Naive thymus-derived CD4-positive, alpha-beta T cell (primary cell): ENCODE data around the gene SNRK. TPM values are rescaled to one million over a fixed set of nuclear protein-coding genes. Genes with fewer than 3 reads are reported as not detected.
A peak's percentile ranks its signal among the peaks of the same experiment; 100 is the strongest.

Experiments used
- ATAC-seq: fragments of 150-1000 bp; cut with Tn5 transposase; 2 replicates; pipeline ENCODE4 v1.10.0; 2021; ENCODE audit warnings: mild to moderate bottlenecking, moderate library complexity
- CTCF ChIA-PET: fragments of 350-600 bp; sonication (Branson Sonifier 250); formaldehyde crosslinking; loops from one replicate; lab custom pipeline; 2021; ENCODE audit warnings: antibody characterized with exemption; lab: Charles Lee
- POLR2A ChIA-PET: fragments of 350-600 bp; sonication (Branson Sonifier 250); formaldehyde crosslinking; loops from one replicate; lab custom pipeline; 2021; ENCODE audit warnings: antibody characterized with exemption, inconsistent platforms; lab: Charles Lee
- DNase-seq, 9 donors: peaks; one replicate each; pipeline versions ENCODE4 v3.0.0 to v3.0.0-alpha.2; 2020 to 2022; ENCODE audit warnings: mixed read lengths in 1 of 9
- H3K27ac ChIP-seq: one replicate; pipeline ENCODE4 v1.7.0; 2013; ENCODE audit warnings: mild to moderate bottlenecking, low read depth, low read length, moderate library complexity
- H3K27me3 ChIP-seq, 2 donors: one replicate each; pipeline ENCODE4 v1.7.0; 2013; ENCODE audit warnings: low read length in 2 of 2, mild to moderate bottlenecking in 2 of 2, moderate library complexity in 2 of 2; ENCODE audit not compliant: control insufficient read depth in 2 of 2, insufficient read depth in 2 of 2
- H3K36me3 ChIP-seq, 3 experiments: 1 replicate in 2 of 3; 2 replicates in 1 of 3; pipeline ENCODE4 v1.7.0; 2013; ENCODE audit warnings: low read length in 3 of 3, mild to moderate bottlenecking in 3 of 3, moderate library complexity in 1 of 3; ENCODE audit not compliant: insufficient read depth in 3 of 3, control insufficient read depth in 2 of 3
- H3K4me1 ChIP-seq, 2 donors: one replicate each; pipeline ENCODE4 v1.7.0; 2013; ENCODE audit warnings: low read length in 2 of 2, mild to moderate bottlenecking in 2 of 2, moderate library complexity in 1 of 2; ENCODE audit not compliant: control insufficient read depth in 2 of 2, insufficient read depth in 2 of 2
- H3K4me3 ChIP-seq: 2 replicates; pipeline ENCODE4 v1.7.0; 2013; ENCODE audit warnings: mild to moderate bottlenecking, low read length
- H3K9me3 ChIP-seq, 3 experiments: 1 replicate in 2 of 3; 2 replicates in 1 of 3; pipeline ENCODE4 v1.7.0; 2013; ENCODE audit warnings: low read length in 3 of 3; ENCODE audit not compliant: control insufficient read depth in 2 of 3
- H3K27ac Mint-ChIP-seq, 9 donors: one replicate each; pipeline ENCODE4 v1.8.0; 2020 to 2022; ENCODE audit warnings: mixed read lengths in 9 of 9, mild to moderate bottlenecking in 8 of 9, moderate library complexity in 5 of 9, inconsistent platforms in 2 of 9
- H3K27me3 Mint-ChIP-seq, 5 donors: one replicate each; pipeline ENCODE4 v1.8.0; 2021 to 2022; ENCODE audit warnings: mixed read lengths in 5 of 5, mild to moderate bottlenecking in 1 of 5
- H3K36me3 Mint-ChIP-seq, 5 donors: one replicate each; pipeline ENCODE4 v1.8.0; 2020 to 2022; ENCODE audit warnings: mixed read lengths in 5 of 5, mild to moderate bottlenecking in 3 of 5, inconsistent platforms in 1 of 5
- H3K4me1 Mint-ChIP-seq, 7 donors: one replicate each; pipeline ENCODE4 v1.8.0; 2020 to 2022; ENCODE audit warnings: mixed read lengths in 7 of 7, mild to moderate bottlenecking in 3 of 7, inconsistent platforms in 1 of 7
- H3K4me3 Mint-ChIP-seq, 10 donors: one replicate each; pipeline ENCODE4 v1.8.0; 2020 to 2022; ENCODE audit warnings: mild to moderate bottlenecking in 10 of 10, mixed read lengths in 10 of 10, moderate library complexity in 6 of 10, inconsistent platforms in 2 of 10
- H3K9me3 Mint-ChIP-seq, 11 donors: one replicate each; pipeline ENCODE4 v1.8.0; 2020 to 2022; ENCODE audit warnings: mixed read lengths in 11 of 11, mild to moderate bottlenecking in 4 of 11, inconsistent platforms in 1 of 11, moderate library complexity in 1 of 11
- intact Hi-C, 2 donors: fragments of 100-400 bp; cut with micrococcal nuclease; formaldehyde crosslinking; loops; one replicate each; pipeline ENCODE4 v1.15.1; 2023
- polyA plus RNA-seq, 2 donors: library from polyadenylated mRNA; unstranded; fragments of 300-500 nt; fragmentation: Illumina TruSeq; gene quantifications; one replicate each; pipeline ENCODE4 v1.2.3, GENCODE V29; 2021
- total RNA-seq, 6 experiments: library from RNA in 5 of 6; stranded (reverse) in 5 of 6; gene quantifications; 1 replicate in 5 of 6; 2 replicates in 1 of 6; pipeline ENCODE4 v1.2.3 and lab custom pipeline; 2021 to 2026

The SNRK gene
- total and polyA plus RNA-seq, 7 experiments from 2014 or later: 63.4 to 176 (median 115) TPM

- DNase-seq (no peak), ATAC-seq (no peak)
- intact Hi-C loops: no loop called here
- Histone ChIP-seq H3K27me3 (no peaks in the 10 kb centered on the region), H3K27ac (no peak overlapping the region), H3K4me1 (peaks cover 0 to 8% of the 10 kb centered on the region in 2 donors), H3K9me3 (no peaks in the 10 kb centered on the region), H3K4me3 (no peak overlapping the region), H3K36me3 (no peaks in the 10 kb centered on the region)
- POLR2A ChIA-PET: interaction anchor here (0.6 to 1.2 kb wide), 3 partner anchors 10 to 104 kb away, joined by 3 read pairs; no protein-coding TSS in a partner anchor
- H3K9me3 Mint-ChIP-seq: peaks cover 0 to 2% (median 0%) of the 10 kb centered on the region in 11 donors
- CTCF ChIA-PET: interaction anchor here (0.6 kb wide), 1 partner anchor 30 kb away, joined by 6 read pairs; no protein-coding TSS in a partner anchor
- H3K36me3 Mint-ChIP-seq: peaks cover 0 to 2% (median 0%) of the 10 kb centered on the region in 5 donors
- H3K27me3 Mint-ChIP-seq: peaks cover 0 to 15% (median 0%) of the 10 kb centered on the region in 5 donors
- no peak overlapping the region for H3K4me3 Mint-ChIP-seq
- peaks cover 15 to 40% (median 36%) of the 10 kb centered on the region in 7 donors for H3K4me1 Mint-ChIP-seq
- H3K27ac Mint-ChIP-seq: peak overlapping the region in 1 of 9 donors; percentile 38
These were observed 32.2 kb upstream of the SNRK start for GRCh38 chr3:43254125-43254524.

GRCh38 chr3:43255662-43256061, 30.7 kb upstream of the SNRK start:
- Mint-ChIP-seq H3K27ac (peak overlapping the region in 2 of 9 donors; percentile 9 to 10), H3K27me3 (peaks cover 0 to 15% (median 0%) of the 10 kb centered on the region in 5 donors), H3K4me3 (no peak overlapping the region), H3K9me3 (peaks cover 0 to 2% (median 0%) of the 10 kb centered on the region in 11 donors), H3K36me3 (peaks cover 0 to 1% (median 0%) of the 10 kb centered on the region in 5 donors), H3K4me1 (peaks cover 15 to 37% (median 32%) of the 10 kb centered on the region in 7 donors)
- no peak overlapping the region for H3K4me3 ChIP-seq
- H3K27ac ChIP-seq: no peak overlapping the region
- ATAC-seq (peak; percentile 37), DNase-seq (no peak)
- CTCF ChIA-PET: interaction anchor here (0.9 to 2.0 kb wide), 2 partner anchors 13 to 93 kb away, joined by 3 to 6 read pairs; no protein-coding TSS in a partner anchor
- intact Hi-C loops: no loop called here
- H3K9me3 ChIP-seq: no peaks in the 10 kb centered on the region
- no peaks in the 10 kb centered on the region for H3K27me3 ChIP-seq
- POLR2A ChIA-PET: interaction anchor here (1.4 kb wide), 1 partner anchor 39 kb away, joined by 4 read pairs; no protein-coding TSS in a partner anchor
- H3K4me1 ChIP-seq: peaks cover 0 to 8% of the 10 kb centered on the region in 2 donors
- no peaks in the 10 kb centered on the region for H3K36me3 ChIP-seq

DNA sequence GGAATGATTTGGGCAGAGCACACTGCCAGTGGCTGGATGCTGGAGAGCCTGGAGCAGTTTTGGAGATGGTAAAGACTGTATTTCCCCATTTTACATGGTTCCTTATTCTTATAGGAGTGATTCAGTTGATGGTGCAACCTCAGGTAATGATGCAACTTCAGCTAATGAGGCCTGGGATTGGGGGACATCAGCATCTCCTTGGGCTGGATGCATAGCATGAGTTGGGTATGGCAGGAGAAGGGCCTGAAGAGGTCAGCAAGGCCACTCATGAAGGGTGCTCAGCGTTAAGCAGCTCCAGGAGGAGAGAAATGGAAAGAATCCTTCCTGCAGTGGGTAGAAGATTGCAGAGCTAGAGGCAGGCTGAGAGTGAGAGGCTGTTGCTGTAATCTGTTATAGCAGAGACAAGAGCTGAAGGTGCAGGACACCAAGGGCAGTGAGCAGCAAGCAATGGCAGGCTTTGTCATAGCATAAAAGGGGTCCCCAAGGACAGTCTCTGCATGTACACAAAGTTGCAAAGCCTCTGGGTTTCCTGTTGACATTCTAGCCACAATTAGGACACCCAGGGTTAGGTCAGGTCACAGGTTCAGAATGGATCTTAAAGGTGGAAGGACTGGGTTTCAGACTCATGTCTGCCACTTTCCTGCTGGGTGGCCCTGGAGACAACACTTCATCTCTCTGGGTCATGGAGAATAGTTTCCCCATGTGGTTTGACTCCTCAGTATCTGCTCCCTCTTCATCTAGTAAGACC, 29.5 kb upstream of the SNRK start:
- intact Hi-C loops: no loop called here
- ATAC-seq (peak; percentile 74), DNase-seq (no peak)
- H3K27me3 ChIP-seq: no peaks in the 10 kb centered on the region
- H3K27ac Mint-ChIP-seq: peak overlapping the region in 1 of 9 donors; percentile 58
- H3K27ac ChIP-seq: no peak overlapping the region
- H3K27me3 Mint-ChIP-seq: peaks cover 0 to 11% (median 0%) of the 10 kb centered on the region in 5 donors
- H3K36me3 Mint-ChIP-seq: peaks cover 0 to 1% (median 0%) of the 10 kb centered on the region in 5 donors
- no peaks in the 10 kb centered on the region for H3K36me3 ChIP-seq
- CTCF ChIA-PET: interaction anchor here (0.9 to 2.0 kb wide), 5 partner anchors 11 to 94 kb away, joined by 3 to 6 read pairs (median 5); no protein-coding TSS in a partner anchor
- no peak overlapping the region for H3K4me3 Mint-ChIP-seq
- H3K9me3 ChIP-seq: no peaks in the 10 kb centered on the region
- H3K4me1 ChIP-seq: peaks cover 0 to 8% of the 10 kb centered on the region in 2 donors
- H3K4me1 Mint-ChIP-seq: peaks cover 15 to 34% (median 32%) of the 10 kb centered on the region in 7 donors
- H3K4me3 ChIP-seq: no peak overlapping the region
- peaks cover 0 to 3% (median 0%) of the 10 kb centered on the region in 11 donors for H3K9me3 Mint-ChIP-seq
- POLR2A ChIA-PET: interaction anchor here (0.7 to 2.5 kb wide), 4 partner anchors 9 to 38 kb away, joined by 4 to 7 read pairs (median 6); no protein-coding TSS in a partner anchor

GRCh38 chr3:43257850-43258249, 28.5 kb upstream of the SNRK start:
- peaks cover 0 to 5% (median 0%) of the 10 kb centered on the region in 11 donors for H3K9me3 Mint-ChIP-seq
- DNase-seq (no peak), ATAC-seq (no peak)
- POLR2A ChIA-PET: interaction anchor here (1.8 to 2.5 kb wide), 2 partner anchors 8 to 11 kb away, joined by 6 to 7 read pairs; no protein-coding TSS in a partner anchor
- Histone ChIP-seq H3K27me3 (no peaks in the 10 kb centered on the region), H3K4me3 (no peak overlapping the region), H3K27ac (no peak overlapping the region), H3K9me3 (no peaks in the 10 kb centered on the region), H3K36me3 (no peaks in the 10 kb centered on the region), H3K4me1 (peaks cover 0 to 8% of the 10 kb centered on the region in 2 donors)
- peaks cover 21 to 34% (median 32%) of the 10 kb centered on the region in 7 donors for H3K4me1 Mint-ChIP-seq
- intact Hi-C loops: no loop called here
- peak overlapping the region in 2 of 9 donors; percentile 32 to 77 for H3K27ac Mint-ChIP-seq
- H3K4me3 Mint-ChIP-seq: no peak overlapping the region
- CTCF ChIA-PET: interaction anchor here (1.0 to 1.9 kb wide), 3 partner anchors 10 to 27 kb away, joined by 3 to 6 read pairs (median 5); no protein-coding TSS in a partner anchor
- peaks cover 0 to under 1% (median 0%) of the 10 kb centered on the region in 5 donors for H3K36me3 Mint-ChIP-seq
- H3K27me3 Mint-ChIP-seq: peaks cover 0 to 7% (median 0%) of the 10 kb centered on the region in 5 donors

DNA sequence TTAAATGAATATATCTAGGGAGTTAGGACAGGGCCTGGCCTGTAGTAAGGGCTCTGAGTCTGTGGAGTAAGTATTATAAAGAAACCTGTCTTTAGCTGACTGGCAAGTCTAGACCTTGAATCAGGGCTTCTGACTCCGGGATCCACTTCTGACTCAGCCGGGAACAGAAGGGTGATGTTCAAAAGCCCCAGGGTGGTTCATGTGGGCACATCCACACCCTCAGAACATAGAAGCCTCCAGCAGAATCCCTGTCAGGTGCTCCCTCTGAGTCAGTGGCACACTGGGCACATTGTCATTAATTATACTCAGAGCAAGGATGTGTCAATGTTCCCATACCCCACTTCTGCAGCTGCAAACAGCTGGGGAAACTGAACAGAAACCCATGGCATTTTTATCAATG, 26.7 kb upstream of the SNRK start:
- Histone ChIP-seq H3K4me3 (no peak overlapping the region), H3K4me1 (peaks cover 0 to 8% of the 10 kb centered on the region in 2 donors), H3K36me3 (no peaks in the 10 kb centered on the region), H3K9me3 (no peaks in the 10 kb centered on the region), H3K27ac (no peak overlapping the region), H3K27me3 (no peaks in the 10 kb centered on the region)
- H3K36me3 Mint-ChIP-seq: no peaks in the 10 kb centered on the region
- peaks cover 21 to 34% (median 31%) of the 10 kb centered on the region in 7 donors for H3K4me1 Mint-ChIP-seq
- no peak overlapping the region for H3K4me3 Mint-ChIP-seq
- no peaks in the 10 kb centered on the region for H3K27me3 Mint-ChIP-seq
- ChIA-PET POLR2A (interaction anchor here (0.9 to 1.3 kb wide), 2 partner anchors 8 to 19 kb away, joined by 3 read pairs; no protein-coding TSS in a partner anchor), CTCF (no interaction called here)
- peaks cover 0 to 5% (median 0%) of the 10 kb centered on the region in 11 donors for H3K9me3 Mint-ChIP-seq
- DNase-seq: no peak
- peak overlapping the region in 1 of 9 donors; percentile 2 for H3K27ac Mint-ChIP-seq
- no peak for ATAC-seq
- intact Hi-C loops: loop anchor here in 1 of 2 donors (1.0 kb wide), 1 partner anchor 97 kb away; no protein-coding TSS in a partner anchor

- Histone ChIP-seq H3K27ac (no peak overlapping the region), H3K27me3 (no peaks in the 10 kb centered on the region), H3K4me3 (no peak overlapping the region), H3K4me1 (peaks cover 0 to 8% of the 10 kb centered on the region in 2 donors), H3K9me3 (no peaks in the 10 kb centered on the region), H3K36me3 (no peaks in the 10 kb centered on the region)
- DNase-seq (no peak), ATAC-seq (no peak)
- intact Hi-C loops: loop anchor here in 1 of 2 donors (1.0 kb wide), 1 partner anchor 98 kb away; no protein-coding TSS in a partner anchor
- Mint-ChIP-seq H3K27ac (no peak overlapping the region), H3K27me3 (no peaks in the 10 kb centered on the region), H3K4me1 (peaks cover 19 to 36% (median 27%) of the 10 kb centered on the region in 7 donors), H3K36me3 (no peaks in the 10 kb centered on the region), H3K4me3 (no peak overlapping the region), H3K9me3 (peaks cover 0 to 5% (median 0%) of the 10 kb centered on the region in 11 donors)
- ChIA-PET POLR2A (no interaction called here), CTCF (no interaction called here)
These were observed 25.9 kb upstream of the SNRK start for GRCh38 chr3:43260412-43260811.
